CD4-positive, alpha-beta T cell (primary cell): Measurements from ENCODE around the gene PKIB. TPM values are rescaled to one million over a fixed set of nuclear protein-coding genes. Genes with fewer than 3 reads are reported as not detected.

Experiments
- ATAC-seq: fragments of 200-7000 bp; cut with Tn5 transposase; one replicate; pipeline ENCODE4 v1.10.0; 2022; ENCODE audit warnings: mild to moderate bottlenecking; ENCODE audit not compliant: poor library complexity
- CTCF ChIA-PET: fragments of 350-600 bp; sonication (Branson Sonifier 250); formaldehyde crosslinking; loops from one replicate; lab custom pipeline; 2021; ENCODE audit warnings: antibody characterized with exemption, inconsistent platforms; lab: Charles Lee
- POLR2A ChIA-PET: fragments of 350-600 bp; sonication (Branson Sonifier 250); formaldehyde crosslinking; loops from one replicate; lab custom pipeline; 2021; ENCODE audit warnings: antibody characterized with exemption, inconsistent platforms; lab: Charles Lee
- DNase-seq, 14 experiments: peaks; one replicate each; pipeline ENCODE4 v3.0.0-alpha.2; 2013 to 2020; ENCODE audit warnings: mixed read lengths in 2 of 14
- H3K27ac ChIP-seq, 2 donors: one replicate each; pipeline versions ENCODE4 v1.5.1 to v1.7.0; 2013; ENCODE audit warnings: low read length in 2 of 2, low read depth in 1 of 2, mild to moderate bottlenecking in 1 of 2
- H3K27me3 ChIP-seq, 2 experiments: 1 replicate in 1 of 2; 2 replicates in 1 of 2; pipeline versions ENCODE4 v1.6.1 to v1.7.0; 2013; ENCODE audit warnings: low read length in 2 of 2, control low read depth in 1 of 2, mild to moderate bottlenecking in 1 of 2, moderate library complexity in 1 of 2; ENCODE audit not compliant: insufficient read depth in 2 of 2, control insufficient read depth in 1 of 2
- H3K36me3 ChIP-seq: one replicate; pipeline ENCODE4 v1.6.1; 2013; ENCODE audit warnings: low read length, control low read depth; ENCODE audit not compliant: insufficient read depth
- H3K4me1 ChIP-seq: one replicate; pipeline ENCODE4 v1.6.1; 2013; ENCODE audit warnings: low read length, control low read depth; ENCODE audit not compliant: insufficient read depth
- H3K4me3 ChIP-seq: one replicate; pipeline ENCODE4 v1.5.1; 2013; ENCODE audit warnings: mild to moderate bottlenecking, low read length, moderate library complexity
- H3K9me3 ChIP-seq, 2 experiments: 1 replicate in 1 of 2; 2 replicates in 1 of 2; pipeline versions ENCODE4 v1.6.1 to v1.7.0; 2013; ENCODE audit warnings: low read length in 2 of 2, mild to moderate bottlenecking in 2 of 2, control low read depth in 1 of 2, moderate library complexity in 1 of 2; ENCODE audit not compliant: control insufficient read depth in 1 of 2, insufficient read depth in 1 of 2
- H3K27ac Mint-ChIP-seq: one replicate; pipeline ENCODE4 v1.8.0; 2020; ENCODE audit warnings: mixed read lengths
- H3K27me3 Mint-ChIP-seq: one replicate; pipeline ENCODE4 v1.8.0; 2021; ENCODE audit warnings: mixed read lengths
- H3K36me3 Mint-ChIP-seq: one replicate; pipeline ENCODE4 v1.8.0; 2021; ENCODE audit warnings: low read depth, mixed read lengths
- H3K4me1 Mint-ChIP-seq: one replicate; pipeline ENCODE4 v1.8.0; 2021; ENCODE audit warnings: low read depth, mixed read lengths
- H3K4me3 Mint-ChIP-seq: one replicate; pipeline ENCODE4 v1.8.0; 2020; ENCODE audit warnings: mild to moderate bottlenecking, mixed read lengths
- H3K9me3 Mint-ChIP-seq: one replicate; pipeline ENCODE4 v1.8.0; 2020; ENCODE audit warnings: mixed read lengths
- intact Hi-C, 2 experiments: fragments of 100-400 bp; cut with DNase I in 1 of 2; cut with micrococcal nuclease in 1 of 2; formaldehyde crosslinking; loops; one replicate each; pipeline versions ENCODE4 v1.15.1 to v1.9.0; 2023 to 2025; cut with DNase I, micrococcal nuclease
- total RNA-seq, 174 experiments: library from RNA in 2 of 174; stranded (reverse) in 2 of 174; gene quantifications; one replicate each; pipeline ENCODE4 v1.2.3 and lab custom pipeline; 2021 to 2026
- TF ChIP-seq, protein P1 (sequence below): fragments of 200-600 bp; IDR thresholded peaks from one replicate; pipeline ENCODE4 v1.8.0; 2022; ENCODE audit warnings: antibody characterized with exemption, mild to moderate bottlenecking

Gene PKIB
- total RNA-seq, 2 experiments from 2014 or later = 0.47 to 1.1 TPM

DNA sequence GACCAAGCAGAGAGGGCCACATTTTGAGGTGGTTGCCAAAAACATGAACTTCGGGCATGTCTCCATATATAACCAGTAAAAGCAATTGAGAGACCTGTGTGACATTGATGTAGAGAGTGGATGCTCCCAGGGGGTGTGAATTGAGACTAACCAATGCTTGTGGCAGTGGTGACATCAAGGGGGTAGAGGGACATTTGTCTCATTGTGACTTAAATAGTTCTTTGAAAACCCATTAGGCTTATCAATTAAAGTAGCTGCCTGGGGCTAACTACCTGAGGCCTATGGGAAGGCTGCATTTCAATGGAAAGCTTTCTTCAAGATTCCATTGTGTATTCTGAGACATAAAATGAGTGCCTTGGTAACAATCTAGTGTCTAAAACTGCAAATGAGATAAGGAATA lies 87.3 kb downstream of the PKIB start:
- no peak overlapping the region for H3K27ac Mint-ChIP-seq
- Histone ChIP-seq H3K27me3 (peaks cover 0 to 3% of the 10 kb centered on the region in 2 experiments), H3K36me3 (no peaks in the 10 kb centered on the region), H3K4me1 (no peaks in the 10 kb centered on the region), H3K27ac (no peak overlapping the region), H3K4me3 (no peak overlapping the region), H3K9me3 (no peaks in the 10 kb centered on the region)
- ChIA-PET POLR2A (no interaction called here), CTCF (no interaction called here)
- H3K36me3 Mint-ChIP-seq = no peaks in the 10 kb centered on the region
- no peaks in the 10 kb centered on the region for H3K9me3 Mint-ChIP-seq
- no peaks in the 10 kb centered on the region for H3K27me3 Mint-ChIP-seq
- DNase-seq (no peak), ATAC-seq (no peak)
- H3K4me3 Mint-ChIP-seq = no peak overlapping the region
- TF ChIP-seq, protein P1, sequence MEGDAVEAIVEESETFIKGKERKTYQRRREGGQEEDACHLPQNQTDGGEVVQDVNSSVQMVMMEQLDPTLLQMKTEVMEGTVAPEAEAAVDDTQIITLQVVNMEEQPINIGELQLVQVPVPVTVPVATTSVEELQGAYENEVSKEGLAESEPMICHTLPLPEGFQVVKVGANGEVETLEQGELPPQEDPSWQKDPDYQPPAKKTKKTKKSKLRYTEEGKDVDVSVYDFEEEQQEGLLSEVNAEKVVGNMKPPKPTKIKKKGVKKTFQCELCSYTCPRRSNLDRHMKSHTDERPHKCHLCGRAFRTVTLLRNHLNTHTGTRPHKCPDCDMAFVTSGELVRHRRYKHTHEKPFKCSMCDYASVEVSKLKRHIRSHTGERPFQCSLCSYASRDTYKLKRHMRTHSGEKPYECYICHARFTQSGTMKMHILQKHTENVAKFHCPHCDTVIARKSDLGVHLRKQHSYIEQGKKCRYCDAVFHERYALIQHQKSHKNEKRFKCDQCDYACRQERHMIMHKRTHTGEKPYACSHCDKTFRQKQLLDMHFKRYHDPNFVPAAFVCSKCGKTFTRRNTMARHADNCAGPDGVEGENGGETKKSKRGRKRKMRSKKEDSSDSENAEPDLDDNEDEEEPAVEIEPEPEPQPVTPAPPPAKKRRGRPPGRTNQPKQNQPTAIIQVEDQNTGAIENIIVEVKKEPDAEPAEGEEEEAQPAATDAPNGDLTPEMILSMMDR = no peak
- H3K4me1 Mint-ChIP-seq = no peaks in the 10 kb centered on the region
- intact Hi-C loops = no loop called here

DNA sequence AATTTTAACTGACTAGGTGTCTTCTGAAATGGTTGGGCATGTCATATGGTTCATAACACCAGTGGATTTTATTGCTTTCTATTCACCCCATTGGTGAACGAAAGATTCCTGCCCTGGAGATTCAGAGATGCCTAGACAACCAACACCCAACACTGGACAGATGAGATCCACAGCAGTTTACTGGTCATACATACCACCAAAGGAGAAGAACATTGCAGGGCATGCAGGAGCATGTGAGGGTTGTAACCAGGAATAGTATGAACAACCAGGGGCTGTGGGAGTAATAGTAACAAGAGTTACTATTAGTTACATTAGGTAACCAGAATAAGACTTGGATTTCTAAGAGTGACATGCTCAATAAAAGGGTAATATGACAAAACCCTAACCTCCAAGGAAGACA lies 91.5 kb downstream of the PKIB start:
- Histone ChIP-seq H3K36me3 (no peaks in the 10 kb centered on the region), H3K27me3 (no peaks in the 10 kb centered on the region), H3K9me3 (no peaks in the 10 kb centered on the region), H3K4me3 (no peak overlapping the region), H3K4me1 (no peaks in the 10 kb centered on the region), H3K27ac (no peak overlapping the region)
- Mint-ChIP-seq H3K27ac (no peak overlapping the region), H3K4me1 (no peaks in the 10 kb centered on the region), H3K4me3 (no peak overlapping the region), H3K36me3 (no peaks in the 10 kb centered on the region), H3K9me3 (no peaks in the 10 kb centered on the region), H3K27me3 (no peaks in the 10 kb centered on the region)
- TF ChIP-seq, protein P1 = no peak
- CTCF ChIA-PET = no interaction called here
- ATAC-seq (no peak), DNase-seq (no peak)
- POLR2A ChIA-PET = no interaction called here
- intact Hi-C loops = no loop called here

DNA sequence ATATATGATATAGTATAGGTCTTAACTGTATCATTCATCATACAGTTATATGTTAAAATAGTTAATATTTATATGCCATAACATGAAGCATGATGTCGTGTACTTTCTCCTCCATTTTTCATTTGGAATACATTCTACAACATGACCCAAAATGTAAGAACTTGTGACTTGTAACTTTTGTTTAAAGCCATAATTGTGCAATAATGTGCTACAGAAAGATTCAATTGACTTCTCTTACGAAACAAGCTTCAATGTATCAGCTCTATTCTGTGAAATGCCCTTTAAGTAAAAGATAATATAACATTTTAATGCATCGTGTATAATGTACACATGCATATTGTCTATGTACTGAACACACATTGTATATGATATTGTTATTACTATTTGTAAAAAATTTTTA lies 92.6 kb downstream of the PKIB start:
- POLR2A ChIA-PET = no interaction called here
- intact Hi-C loops = no loop called here
- H3K27ac ChIP-seq = no peak overlapping the region
- Mint-ChIP-seq H3K4me1 (no peaks in the 10 kb centered on the region), H3K9me3 (no peaks in the 10 kb centered on the region), H3K4me3 (no peak overlapping the region), H3K36me3 (no peaks in the 10 kb centered on the region), H3K27ac (no peak overlapping the region), H3K27me3 (no peaks in the 10 kb centered on the region)
- no peaks in the 10 kb centered on the region for H3K9me3 ChIP-seq
- H3K27me3 ChIP-seq = no peaks in the 10 kb centered on the region
- TF ChIP-seq, protein P1 = no peak
- H3K4me1 ChIP-seq = no peaks in the 10 kb centered on the region
- H3K36me3 ChIP-seq = no peaks in the 10 kb centered on the region
- DNase-seq (no peak), ATAC-seq (no peak)
- CTCF ChIA-PET = no interaction called here
- no peak overlapping the region for H3K4me3 ChIP-seq
